HG03039 (cell line): ENCODE data around the gene PTPRN2.
"Not testable (repeated sequence)": the region's sequence is repeated elsewhere in the genome, so short reads cannot be mapped to it uniquely, and the experiment has no call there.

ENCODE experiments used
- ATAC-seq: cut with Tn5 transposase; IDR thresholded peaks from one replicate; pipeline ENCODE4 v1.9.1; 2021; ENCODE audit warnings: mild to moderate bottlenecking, moderate library complexity; ENCODE audit not compliant: unreplicated experiment

The PTPRN2 gene

DNA sequence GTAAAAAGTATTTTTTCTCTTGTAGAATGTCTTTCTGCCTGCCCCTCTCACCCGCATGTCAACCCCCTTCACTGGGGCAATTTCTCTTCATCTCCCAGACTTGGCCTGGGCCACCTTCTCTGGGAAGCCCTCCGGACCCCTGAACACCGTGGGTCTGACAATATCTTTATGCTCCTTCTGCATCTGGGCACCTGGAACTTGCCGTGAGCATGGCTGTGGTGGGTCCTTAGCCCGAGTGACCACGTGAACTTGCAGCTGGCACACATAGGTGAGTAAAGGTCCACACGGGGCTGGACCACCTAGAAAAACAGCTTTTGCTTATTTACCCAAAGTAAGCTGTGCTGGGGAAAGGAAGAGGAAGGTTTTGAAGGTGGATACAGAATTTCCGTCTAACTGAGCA lies 650.6 kb downstream of the PTPRN2 start:
- ATAC-seq: no peak

DNA sequence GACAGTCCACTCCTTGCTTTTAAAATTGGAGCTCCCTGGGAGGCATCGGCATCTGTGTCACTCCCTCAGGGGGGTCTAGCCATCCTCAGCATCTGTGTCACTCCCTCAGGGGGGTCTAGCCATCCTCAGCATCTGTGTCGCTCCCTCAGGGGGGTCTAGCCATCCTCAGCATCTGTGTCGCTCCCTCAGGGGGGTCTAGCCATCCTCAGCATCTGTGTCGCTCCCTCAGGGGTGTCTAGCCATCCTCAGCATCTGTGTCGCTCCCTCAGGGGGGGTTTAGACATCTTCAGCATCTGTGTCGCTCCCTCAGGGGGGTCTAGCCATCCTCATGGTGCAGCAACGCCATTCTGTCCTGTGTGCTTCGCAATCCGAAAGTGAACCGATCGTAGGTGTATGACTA lies 651.9 kb downstream of the PTPRN2 start:
- not testable (repeated sequence) for ATAC-seq

DNA sequence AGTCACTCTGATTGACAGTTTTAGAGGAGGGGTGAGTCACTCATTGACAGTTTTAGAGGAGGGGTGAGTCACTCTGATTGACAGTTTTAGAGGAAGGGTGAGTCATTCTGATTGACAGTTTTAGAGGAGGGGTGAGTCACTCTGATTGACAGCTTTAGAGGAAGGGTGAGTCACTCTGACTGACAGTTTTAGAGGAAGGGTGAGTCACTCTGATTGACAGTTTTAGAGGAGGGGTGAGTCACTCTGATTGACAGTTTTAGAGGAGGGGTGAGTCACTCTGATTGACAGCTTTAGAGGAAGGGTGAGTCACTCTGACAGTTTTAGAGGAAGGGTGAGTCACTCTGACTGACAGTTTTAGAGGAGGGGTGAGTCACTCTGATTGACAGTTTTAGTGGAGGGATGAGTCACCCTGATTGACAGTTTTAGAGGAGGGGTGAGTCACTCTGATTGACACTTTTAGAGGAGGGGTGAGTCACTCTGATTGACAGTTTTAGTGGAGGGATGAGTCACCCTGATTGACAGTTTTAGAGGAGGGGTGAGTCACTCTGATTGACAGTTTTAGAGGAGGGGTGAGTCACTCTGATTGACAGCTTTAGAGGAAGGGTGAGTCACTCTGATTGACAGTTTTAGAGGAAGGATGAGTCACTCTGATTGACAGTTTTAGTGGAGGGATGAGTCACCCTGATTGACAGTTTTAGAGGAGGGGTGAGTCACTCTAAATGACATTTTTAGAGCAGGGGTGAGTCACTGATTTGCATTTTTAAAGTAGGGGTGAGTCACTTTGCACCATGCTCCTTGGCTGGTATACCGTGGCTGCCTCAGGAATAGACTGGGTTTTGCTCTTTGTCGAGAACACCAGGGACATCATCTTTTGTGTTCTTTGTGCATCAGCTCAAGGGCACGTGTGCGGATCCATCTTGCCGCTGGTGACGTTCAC lies 654.1 kb downstream of the PTPRN2 start:
- not testable (repeated sequence) for ATAC-seq

DNA sequence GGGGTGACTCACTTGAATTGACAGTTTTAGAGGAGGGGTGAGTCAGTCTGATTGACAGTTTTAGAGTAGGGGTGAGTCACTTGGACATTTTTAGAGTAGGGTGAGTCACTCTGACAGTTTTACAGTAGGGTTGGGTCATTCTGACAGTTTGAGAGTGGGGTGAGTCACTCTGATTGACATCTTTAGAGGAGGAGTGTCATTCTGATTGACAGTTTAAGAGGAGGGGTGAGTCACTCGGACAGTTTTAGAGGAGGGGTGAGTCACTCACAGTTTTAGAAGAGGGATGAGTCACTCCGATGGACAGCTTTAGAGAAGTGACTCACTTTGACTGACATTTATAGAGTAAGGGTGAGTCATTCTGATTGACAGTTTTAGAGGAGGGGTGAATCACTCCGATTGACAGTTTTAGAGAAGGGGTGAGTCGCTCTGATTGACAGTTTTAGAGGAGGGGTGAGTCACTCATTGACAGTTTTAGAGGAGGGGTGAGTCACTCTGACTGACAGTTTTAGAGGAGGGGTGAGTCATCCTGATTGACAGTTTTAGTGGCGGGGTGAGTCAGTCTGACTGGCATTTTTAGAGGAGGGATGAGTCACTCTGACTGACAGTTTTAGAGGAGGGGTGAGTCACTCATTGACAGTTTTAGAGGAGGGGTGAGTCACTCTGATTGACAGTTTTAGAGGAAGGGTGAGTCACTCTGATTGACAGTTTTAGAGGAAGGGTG lies 655.0 kb downstream of the PTPRN2 start:
- no peak for ATAC-seq

DNA sequence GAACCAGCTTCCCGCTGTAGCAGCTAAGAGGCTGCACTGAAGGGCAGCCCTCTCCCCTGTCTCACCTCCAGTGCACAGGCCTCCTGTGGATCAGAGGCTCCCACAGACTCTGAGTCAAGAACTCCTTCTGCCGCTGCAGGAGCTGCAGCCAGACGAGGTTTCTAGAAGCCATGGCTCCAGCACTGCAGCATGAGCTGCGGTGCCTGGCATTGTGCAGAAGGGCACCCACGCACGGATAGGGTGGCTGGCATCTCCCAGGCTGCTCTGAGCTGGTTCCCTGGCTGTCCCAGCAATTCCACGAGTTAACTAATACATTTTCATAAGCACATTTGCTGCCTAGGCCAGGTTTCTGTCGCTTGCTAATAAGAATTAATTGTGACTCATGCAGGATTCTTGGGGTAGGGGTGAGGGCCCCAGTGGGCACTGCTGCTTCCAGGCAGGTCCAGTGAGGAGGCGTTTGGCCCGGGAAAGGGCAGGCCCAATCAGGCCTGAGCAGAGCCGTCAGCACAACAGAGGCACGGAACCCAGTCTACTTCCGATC lies 656.6 kb downstream of the PTPRN2 start:
- ATAC-seq: no peak

DNA sequence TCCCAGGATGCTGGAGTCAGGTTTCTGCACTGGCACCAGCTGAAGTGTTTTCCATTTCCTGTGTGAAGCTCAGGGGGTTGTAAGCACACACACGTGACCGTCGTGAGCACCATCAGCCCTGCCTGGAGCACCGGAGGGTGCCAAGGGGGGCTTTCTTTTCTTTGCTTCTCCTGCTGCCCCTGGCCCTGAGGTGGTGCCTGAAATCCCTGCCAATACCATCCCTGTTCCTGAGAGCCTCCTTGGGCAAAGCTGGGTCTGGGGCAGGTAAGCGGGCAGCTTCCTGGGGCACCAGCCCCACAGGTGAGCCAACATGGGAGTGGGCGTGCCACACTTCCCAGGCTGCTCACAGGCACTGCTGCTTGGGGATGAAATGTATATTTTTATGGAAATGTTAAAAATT lies 657.2 kb downstream of the PTPRN2 start:
- ATAC-seq: no peak

DNA sequence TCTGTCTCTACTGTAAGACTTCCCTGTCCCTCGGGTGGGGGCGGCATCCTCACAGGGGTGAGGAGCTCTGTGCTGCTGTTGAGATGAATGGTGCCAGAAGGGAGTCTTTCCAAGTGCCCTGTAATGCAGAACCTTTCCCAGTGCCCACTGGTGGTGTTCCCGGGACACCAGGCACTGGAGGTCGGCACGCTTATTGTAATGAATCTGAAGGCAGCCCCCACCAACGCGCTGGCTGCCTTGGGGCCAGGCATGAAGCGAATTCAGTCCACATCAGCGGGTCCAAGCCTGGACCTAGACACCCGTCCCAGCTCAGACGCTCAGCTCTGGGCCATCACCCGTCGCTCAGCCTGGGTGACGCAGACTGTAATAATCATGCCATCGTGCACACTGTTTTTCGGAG lies 658.0 kb downstream of the PTPRN2 start:
- ATAC-seq: no peak

DNA sequence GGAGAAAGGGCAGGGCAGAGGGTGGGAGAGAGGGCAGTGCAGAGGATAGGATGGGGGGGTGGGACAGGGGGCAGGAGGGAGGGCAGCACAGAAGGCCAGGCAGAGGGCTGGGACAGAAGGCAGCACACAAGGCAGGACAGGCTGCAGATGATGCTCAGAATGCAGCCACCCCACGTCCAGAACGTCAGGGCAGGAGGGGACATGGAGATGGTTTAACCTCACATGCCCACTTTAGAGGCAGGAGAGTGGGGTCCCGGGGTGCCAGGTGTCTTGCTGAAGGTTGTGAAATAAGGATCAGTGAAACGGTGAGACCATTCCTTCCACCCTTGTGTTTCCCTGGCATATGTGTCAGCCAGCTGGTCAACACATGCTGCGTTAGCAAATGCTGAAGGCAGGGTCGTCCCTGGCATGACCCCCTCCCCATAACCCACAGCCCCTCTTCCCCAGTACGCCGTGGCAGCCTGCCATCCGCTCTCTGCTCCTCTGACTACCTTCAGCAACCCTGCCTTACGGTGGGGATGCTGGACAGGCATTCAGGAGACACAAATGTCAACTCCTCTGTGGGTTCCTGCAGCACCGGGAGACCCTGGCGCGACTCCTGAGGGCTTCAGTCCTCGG lies 658.7 kb downstream of the PTPRN2 start:
- ATAC-seq: no peak

DNA sequence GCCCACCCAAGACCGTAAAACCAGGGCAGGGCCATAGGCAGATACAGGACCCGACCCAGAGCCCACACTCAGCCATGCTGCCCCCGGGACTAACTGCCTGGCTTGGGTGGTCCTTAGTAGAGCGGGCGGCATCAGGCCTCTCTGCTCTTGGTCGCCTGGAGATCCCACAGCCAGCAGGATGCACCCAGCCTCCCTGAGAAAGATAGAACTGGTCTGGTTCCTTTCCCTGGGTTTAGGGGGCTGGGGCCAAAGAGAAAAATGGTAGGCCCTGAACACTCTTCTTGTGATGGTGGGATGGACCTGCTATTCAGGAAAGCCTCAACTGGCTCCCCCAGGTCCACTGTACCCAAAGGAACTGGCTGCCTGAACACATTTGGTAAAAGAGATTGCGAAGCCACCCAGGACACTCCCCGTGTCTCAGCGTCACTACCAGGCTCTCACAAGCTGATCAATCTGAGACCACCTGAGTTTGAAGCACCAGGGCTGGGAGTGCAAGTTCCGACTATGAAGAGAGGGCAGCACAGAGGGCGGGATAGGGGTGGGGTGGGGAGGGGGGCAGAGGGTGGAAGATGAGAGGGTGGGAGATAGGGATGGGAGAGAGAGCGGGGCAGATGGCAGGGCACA lies 659.3 kb downstream of the PTPRN2 start:
- ATAC-seq: no peak

DNA sequence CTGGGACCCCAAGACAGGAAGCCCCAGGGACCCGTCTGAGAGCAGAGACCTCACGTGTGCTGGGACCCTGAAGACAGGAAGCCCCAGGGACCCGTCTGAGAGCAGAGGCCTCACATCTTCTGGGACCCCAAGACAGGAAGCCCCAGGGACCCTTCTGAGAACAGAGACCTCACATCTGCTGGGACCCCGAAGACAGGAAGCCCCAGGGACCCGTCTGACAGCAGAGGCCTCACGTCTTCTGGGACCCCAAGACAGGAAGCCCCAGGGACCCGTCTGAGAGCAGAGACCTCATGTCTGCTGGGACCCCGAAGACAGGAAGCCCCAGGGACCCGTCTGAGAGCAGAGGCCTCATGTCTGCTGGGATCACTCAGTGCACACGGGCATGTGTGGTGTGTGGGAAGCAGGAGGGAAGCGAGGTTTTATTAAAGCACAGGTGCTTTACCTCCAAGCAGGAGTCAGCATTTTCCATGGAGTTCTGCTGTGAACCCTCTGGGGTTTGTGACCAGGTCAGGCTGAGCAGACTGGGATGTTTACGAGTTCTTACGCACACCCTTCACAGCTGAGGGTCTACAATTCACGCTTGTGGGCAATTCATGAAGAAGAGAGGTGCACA lies 660.2 kb downstream of the PTPRN2 start:
- ATAC-seq: no peak

DNA sequence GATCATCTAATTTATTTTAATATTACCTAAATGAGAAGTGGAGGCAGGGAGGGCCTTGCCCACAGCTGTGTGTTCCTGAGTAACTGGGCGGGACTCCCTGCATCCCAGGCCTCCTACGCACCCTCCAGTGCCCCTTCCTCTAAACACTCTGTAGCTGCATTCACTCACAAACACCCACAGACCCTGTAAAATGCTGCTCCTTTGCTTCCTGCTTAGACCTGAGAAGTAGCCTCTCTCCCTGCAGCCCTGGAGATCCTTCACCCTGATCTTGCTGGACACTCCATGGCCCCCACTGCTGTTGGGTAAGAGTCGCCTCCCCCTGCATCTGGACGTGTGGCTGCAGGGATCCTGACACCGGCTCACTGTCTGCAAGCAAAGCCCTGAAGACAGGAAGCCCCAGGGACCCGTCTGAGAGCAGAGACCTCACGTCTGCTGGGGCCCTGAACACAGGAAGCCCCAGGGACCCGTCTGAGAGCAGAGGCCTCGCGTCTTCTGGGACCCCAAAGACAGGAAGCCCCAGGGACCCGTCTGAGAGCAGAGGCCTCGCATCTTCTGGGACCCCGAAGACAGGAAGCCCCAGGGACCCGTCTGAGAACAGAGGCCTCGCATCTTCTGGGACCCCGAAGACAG lies 661.0 kb downstream of the PTPRN2 start:
- no peak for ATAC-seq

DNA sequence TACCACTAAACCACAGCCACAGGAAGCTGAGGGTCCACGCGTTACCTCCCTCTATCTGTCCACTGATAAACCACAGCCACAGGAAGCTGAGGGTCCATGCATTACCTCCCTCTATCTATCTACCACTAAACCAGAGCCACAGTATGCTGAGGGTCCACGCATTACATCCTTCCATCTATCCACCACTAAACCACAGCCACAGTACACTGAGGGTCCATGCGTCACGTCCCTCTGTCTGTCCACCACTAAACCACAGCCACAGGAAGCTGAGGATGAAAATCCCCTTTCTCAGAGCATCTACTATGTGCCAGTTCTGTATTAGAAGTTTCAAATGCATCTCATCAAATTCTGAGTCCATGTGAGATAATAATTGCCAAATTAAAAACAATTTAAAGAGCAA lies 661.5 kb downstream of the PTPRN2 start:
- no peak for ATAC-seq

DNA sequence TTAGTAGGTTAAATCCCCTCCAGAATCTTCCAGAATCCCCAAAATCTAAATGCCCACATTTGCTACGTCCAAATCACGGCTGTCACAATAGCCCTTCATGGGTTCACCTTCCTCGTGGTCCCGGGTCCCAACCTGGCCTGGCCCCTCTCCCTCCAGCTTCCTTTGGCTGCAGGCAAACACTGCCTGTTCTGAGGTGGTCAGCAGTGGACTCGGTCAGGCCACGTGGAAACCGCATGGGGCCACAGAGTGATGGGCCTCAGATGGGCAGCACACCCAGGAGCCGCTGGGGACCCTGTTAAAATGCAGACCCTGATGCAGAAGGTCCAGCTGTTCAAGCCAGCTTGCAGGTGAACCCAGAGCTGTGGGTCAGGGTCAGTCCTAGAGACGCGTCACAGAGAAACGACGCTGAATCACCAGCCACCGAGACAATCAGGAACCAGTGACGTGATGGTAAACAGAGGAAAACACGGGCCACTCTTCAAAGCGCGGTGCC lies 662.2 kb downstream of the PTPRN2 start:
- ATAC-seq: no peak

DNA sequence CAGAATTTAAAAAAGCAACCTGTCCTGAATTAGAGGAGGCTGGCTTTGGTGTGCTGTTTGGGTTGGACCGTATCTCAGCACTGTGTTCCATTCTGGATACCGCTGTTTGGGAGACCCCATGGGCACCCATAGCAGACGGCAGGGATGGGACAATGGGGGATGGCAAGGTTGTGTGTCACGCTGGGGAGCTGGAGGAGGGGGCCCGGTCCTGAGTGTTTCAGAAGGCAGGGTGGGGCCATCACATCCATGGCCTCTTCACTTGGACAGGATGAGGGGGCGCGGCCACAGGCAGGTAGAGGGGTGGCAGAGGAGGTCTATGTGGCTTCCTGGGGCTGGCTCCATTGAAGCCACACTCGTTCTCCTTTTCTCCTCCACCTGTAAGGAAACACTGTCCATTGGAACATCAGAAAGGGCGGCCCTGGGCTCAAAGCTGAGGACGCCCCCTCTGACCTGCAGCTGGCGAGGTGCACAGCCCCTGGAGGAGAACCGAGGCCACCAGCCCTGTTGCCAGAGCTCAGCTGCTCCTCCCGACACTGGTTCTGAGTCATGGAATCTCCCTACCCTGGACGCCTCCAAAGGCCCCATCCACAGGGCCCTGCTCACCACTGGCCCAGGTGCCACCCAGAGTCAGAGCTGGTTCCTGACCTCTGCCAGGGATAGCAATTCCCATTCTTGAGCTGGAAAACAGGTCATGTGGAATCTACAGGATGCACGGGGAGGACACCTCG lies 663.6 kb downstream of the PTPRN2 start:
- ATAC-seq: no peak

DNA sequence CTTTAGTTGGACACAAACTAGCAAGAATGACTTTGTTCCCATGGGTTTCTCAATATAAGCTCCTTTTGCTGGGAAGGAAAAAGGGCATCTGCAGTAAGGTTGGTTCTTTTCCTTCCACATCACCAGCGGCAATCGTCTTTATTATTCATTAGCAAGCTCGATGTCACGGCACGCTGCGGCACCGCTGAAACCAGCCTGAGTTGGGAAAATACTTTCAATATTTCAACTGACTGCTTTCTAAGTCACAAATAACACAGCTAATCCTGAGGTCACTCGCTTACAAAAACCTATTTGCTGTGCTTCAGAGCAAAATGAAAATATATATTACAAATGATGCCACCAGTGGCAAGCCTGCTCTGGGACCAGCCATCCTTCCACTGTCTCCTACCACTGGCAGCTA lies 665.0 kb downstream of the PTPRN2 start:
- no peak for ATAC-seq

DNA sequence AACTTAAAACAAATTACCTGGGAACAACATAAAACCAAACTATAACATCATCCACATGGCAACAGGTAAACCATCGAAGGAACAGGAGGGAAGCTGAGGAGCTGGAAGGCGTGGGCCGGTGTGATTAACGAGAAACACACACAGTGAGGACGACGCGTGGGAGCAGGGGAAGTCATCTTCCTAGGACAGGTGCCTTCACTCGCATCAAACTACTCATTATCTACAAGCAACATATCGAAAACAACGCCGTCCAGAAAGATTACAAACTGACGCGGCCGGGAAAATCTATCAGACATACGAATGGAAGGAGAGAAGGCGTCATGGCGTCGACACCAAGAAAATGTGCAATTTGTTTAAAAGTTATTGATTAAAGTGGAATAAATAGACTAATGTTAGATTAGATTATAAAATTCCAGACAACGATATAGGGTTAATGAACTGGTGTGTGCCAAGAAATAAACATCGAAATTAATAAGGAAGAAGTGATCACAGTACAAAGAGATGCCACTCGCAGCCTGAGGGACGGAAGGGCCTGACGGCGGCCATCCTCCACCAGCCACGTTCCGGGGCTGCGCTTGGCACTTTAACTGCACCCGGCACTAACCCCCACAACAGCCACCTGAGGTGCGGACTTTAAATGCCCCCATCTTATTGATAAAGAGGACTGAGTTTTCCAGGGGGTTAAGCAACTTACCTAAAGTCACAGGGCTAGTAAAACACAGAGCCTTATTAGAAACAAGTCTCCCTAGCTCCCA lies 669.1 kb downstream of the PTPRN2 start:
- no peak for ATAC-seq

DNA sequence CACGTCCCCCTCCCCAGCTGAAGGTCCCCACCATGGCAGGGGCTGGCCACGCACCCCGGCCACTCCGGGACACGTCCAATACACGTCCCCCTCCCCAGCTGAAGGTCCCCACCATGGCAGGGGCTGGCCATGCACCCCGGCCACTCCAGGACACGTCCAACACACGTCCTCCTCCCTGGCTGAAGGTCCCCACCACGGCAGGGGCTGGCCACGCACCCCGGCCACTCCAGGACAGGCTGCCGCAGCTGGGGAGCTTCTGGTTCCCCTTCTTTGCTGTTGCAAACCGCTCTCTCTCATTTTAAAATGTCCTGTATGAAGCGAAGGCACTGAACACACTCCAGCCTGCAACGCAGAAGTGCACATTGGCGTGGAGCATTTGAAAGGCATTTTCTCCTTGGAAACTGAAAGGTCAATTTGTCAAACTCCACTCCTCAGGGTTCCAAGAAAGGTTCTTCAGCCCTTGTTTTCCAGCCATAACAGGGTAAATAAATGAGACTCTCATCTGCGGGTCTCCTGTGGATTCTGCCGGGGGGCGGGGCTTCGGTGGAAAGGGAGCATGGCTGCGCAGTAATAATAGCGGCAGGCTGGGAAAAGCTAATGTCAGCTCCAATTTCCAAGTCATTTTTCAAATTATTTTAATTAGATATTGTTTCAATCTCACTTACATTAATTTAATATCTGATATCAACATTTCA lies 670.5 kb downstream of the PTPRN2 start:
- ATAC-seq: no peak

DNA sequence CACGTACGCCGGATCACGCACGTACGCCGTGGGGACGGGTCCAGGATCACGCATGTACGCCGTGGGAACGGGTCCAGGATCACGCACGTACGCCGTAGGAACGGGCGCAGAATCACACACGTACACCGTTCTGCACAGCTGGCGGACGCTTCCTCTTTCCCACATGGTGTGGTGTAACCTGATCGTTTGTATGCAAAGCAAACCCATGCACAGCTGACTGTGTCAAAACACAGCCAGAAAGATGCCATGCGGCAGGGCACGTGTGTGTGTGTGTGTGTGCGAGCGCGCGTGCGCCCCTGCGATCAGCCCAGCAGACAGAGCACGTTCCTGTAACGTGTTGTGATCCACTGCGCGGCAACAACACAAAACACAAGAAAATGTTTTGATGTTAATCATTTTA lies 677.2 kb downstream of the PTPRN2 start:
- no peak for ATAC-seq
